GM12872 (cell line): ENCODE measurements around the gene SORBS1.

Experiments
- CTCF ChIP-seq: IDR thresholded peaks from 3 replicates; pipeline ENCODE4 v1.5.1; 2011; ENCODE audit warnings: low read depth, mild to moderate bottlenecking, low read length, moderate library complexity; ENCODE audit not compliant: insufficient read depth

Gene SORBS1

GRCh38 chr10:95547197-95547596 is 14.0 kb downstream of the SORBS1 start:
- TF ChIP-seq CTCF: no peak

GRCh38 chr10:95545981-95546380 is 15.2 kb downstream of the SORBS1 start:
- TF ChIP-seq CTCF: no peak

DNA sequence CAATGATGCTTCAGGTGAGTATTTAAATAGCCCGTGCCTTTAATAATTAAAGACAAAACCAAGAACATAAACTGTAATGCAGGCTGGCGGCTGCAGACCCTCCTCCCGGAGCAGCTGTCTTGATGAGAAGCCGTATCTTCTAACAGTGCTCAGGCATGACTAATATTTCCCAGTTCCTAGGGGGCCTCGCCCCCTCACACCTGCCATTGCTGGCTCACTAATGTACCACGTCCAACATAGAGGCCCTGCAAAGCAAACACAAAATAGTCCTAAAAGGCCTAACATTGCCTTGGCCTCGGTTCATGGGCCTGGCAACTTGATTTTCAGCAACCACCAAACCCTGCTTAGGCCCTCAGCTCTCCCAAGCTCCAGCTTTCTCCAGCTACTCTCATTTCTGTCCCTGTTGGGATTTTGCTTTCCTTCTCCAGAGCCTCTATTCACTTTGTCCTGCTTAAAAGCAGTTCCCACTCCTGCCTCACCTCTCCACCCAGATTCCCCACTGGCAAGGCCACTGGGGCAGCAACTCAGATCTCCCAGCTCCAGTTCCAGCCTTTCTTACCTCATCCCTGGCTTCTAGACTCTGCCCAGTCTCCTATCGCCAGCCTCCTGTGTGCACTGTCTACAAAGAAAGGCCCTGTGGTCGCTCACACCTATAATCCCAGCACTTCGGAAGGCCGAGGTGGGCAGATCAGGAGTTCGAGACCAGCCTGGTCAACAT is 16.2 kb downstream of the SORBS1 start:
- TF ChIP-seq CTCF: no peak

GRCh38 chr10:95543459-95543858 is 17.7 kb downstream of the SORBS1 start:
- TF ChIP-seq CTCF: no peak

- TF ChIP-seq CTCF: no peak
Observed at GRCh38 chr10:95542761-95543160, 18.4 kb downstream of the SORBS1 start.

GRCh38 chr10:95542330-95542729 is 18.8 kb downstream of the SORBS1 start:
- no peak for TF ChIP-seq CTCF

- TF ChIP-seq CTCF: no peak
Observed at GRCh38 chr10:95540514-95541052, 20.6 kb downstream of the SORBS1 start.
